IPS-15b (cell line): Measurements from ENCODE around the gene VEPH1.

Experiments
- H3K27me3 ChIP-seq: one replicate; pipeline ENCODE4 v1.6.1; 2013; ENCODE audit warnings: low read length; ENCODE audit not compliant: control insufficient read depth, insufficient read depth
- H3K36me3 ChIP-seq: one replicate; pipeline ENCODE4 v1.6.1; 2013; ENCODE audit warnings: low read length; ENCODE audit not compliant: control insufficient read depth, insufficient read depth
- H3K4me1 ChIP-seq: one replicate; pipeline ENCODE4 v1.6.1; 2013; ENCODE audit warnings: mild to moderate bottlenecking, low read length; ENCODE audit not compliant: control insufficient read depth, insufficient read depth
- H3K4me3 ChIP-seq: one replicate; pipeline ENCODE4 v1.5.1; 2013; ENCODE audit warnings: low read depth, low read length
- H3K9ac ChIP-seq: one replicate; pipeline ENCODE4 v1.6.1; 2013; ENCODE audit warnings: low read depth, mild to moderate bottlenecking, low read length
- H3K9me3 ChIP-seq: one replicate; pipeline ENCODE4 v1.6.1; 2013; ENCODE audit warnings: mild to moderate bottlenecking, low read length; ENCODE audit not compliant: control insufficient read depth, insufficient read depth

Gene VEPH1

DNA sequence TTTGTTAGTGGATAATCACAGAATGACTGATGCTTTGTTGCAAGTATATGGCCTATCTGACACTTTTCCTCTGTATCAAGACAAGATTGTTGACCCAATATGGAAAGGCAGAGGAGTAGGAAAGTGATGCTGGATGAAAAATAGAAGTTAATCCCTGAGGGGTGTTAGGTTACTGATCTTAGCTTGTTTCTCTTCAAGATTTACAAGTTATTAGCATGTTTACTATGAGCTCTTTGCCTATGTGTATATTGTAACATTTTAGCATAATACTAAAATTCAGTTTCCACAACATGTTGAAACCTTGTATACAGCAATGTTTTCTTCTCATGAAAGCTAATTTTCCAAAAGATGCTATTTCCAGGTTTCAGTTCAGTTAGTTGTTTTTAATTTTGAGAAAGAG lies 222.9 kb downstream of the VEPH1 start:
- no peaks in the 10 kb centered on the region for H3K9me3 ChIP-seq
- H3K36me3 ChIP-seq, result no peaks in the 10 kb centered on the region
- peaks cover 3% of the 10 kb centered on the region for H3K4me1 ChIP-seq
- H3K9ac ChIP-seq, result no peak overlapping the region
- H3K27me3 ChIP-seq, result no peaks in the 10 kb centered on the region
- no peak overlapping the region for H3K4me3 ChIP-seq

DNA sequence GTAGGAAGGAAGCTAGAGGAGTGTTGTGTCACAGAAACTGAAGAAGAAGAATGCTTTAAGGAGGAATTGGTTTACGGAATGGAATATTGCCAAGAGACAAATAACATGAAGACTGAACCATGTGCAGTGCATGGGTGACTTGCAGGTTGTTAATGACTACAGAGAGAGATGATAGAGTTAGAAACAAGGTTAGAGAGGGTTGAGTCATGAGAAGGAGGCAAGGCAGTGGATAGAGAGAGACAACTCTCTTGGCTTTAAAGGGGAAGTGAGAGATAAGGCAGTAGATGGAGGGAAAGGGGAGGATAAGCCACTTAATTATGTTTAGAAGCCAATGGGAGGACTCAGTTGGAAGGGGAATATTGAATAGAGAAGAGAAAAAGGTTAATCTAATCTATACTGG lies 224.0 kb downstream of the VEPH1 start:
- H3K27me3 ChIP-seq, result no peaks in the 10 kb centered on the region
- no peaks in the 10 kb centered on the region for H3K9me3 ChIP-seq
- H3K36me3 ChIP-seq, result no peaks in the 10 kb centered on the region
- H3K4me3 ChIP-seq, result no peak overlapping the region
- peaks cover 4% of the 10 kb centered on the region for H3K4me1 ChIP-seq
- H3K9ac ChIP-seq, result no peak overlapping the region

DNA sequence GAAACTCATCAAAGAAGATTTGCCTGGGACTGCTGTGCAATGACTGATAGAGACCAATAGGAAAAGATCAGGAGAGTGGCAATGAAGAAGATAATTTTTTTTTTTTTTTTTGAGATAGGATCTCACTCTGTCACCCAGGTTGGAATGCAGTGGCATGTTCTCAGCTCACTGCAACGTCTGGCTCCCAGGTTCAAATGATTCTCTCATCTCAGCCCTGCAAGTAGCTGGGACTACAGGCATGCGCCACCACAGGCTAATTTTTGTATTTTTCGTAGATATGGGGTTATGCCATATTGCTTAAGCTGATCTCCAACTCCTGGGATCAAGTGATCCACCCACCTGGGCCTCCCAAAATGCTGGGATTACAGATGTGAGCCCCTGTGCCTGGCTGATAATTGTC lies 226.4 kb downstream of the VEPH1 start:
- Histone ChIP-seq H3K27me3 (no peaks in the 10 kb centered on the region), H3K4me1 (peaks cover 12% of the 10 kb centered on the region), H3K9me3 (no peaks in the 10 kb centered on the region), H3K9ac (no peak overlapping the region), H3K4me3 (no peak overlapping the region), H3K36me3 (no peaks in the 10 kb centered on the region)

DNA sequence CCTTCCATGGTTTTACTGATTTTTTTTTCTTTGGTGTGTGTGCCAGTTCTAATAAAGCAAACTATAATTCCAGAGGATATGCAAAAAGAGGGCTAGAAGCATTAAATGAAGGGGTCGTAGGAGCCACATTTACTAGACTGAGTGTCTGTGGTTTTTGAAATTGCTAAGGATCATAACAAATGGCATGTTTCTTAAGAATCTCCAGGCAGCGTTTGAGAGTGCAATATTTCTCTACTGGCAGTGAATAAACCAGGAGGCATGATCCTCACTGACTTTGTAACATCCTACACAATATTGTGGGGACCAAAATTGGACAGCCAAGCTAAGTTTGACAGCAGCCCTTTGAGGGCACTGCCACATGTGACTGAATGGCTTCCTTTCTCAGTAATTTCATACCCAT lies 227.4 kb downstream of the VEPH1 start:
- Histone ChIP-seq H3K4me1 (peaks cover 12% of the 10 kb centered on the region), H3K4me3 (no peak overlapping the region), H3K9ac (no peak overlapping the region), H3K27me3 (no peaks in the 10 kb centered on the region), H3K36me3 (no peaks in the 10 kb centered on the region), H3K9me3 (no peaks in the 10 kb centered on the region)

DNA sequence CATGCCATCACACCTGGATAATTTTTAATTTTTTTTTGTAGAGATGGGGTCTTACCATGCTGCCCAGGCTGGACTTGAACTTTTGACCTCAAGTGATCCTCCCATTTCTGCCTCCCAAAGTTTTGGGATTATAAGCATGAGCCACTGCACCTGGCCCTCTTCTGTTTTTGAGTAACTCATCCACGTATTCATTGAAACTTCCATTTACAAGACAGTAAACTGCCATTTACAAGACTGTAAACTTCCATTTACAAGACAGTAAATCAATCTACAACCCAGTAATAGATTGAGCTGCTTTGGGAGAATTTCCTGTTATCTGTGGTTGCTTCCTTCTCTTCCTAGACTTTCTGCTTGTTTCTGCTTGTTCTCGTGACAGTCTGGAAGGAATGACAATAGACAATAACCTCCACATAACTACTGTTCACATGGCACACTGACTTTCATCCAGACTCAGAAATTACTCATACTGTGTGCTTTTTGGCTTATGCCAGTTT lies 228.5 kb downstream of the VEPH1 start:
- no peaks in the 10 kb centered on the region for H3K9me3 ChIP-seq
- no peak overlapping the region for H3K9ac ChIP-seq
- H3K27me3 ChIP-seq, result no peaks in the 10 kb centered on the region
- no peak overlapping the region for H3K4me3 ChIP-seq
- H3K4me1 ChIP-seq, result peaks cover 12% of the 10 kb centered on the region
- H3K36me3 ChIP-seq, result no peaks in the 10 kb centered on the region

DNA sequence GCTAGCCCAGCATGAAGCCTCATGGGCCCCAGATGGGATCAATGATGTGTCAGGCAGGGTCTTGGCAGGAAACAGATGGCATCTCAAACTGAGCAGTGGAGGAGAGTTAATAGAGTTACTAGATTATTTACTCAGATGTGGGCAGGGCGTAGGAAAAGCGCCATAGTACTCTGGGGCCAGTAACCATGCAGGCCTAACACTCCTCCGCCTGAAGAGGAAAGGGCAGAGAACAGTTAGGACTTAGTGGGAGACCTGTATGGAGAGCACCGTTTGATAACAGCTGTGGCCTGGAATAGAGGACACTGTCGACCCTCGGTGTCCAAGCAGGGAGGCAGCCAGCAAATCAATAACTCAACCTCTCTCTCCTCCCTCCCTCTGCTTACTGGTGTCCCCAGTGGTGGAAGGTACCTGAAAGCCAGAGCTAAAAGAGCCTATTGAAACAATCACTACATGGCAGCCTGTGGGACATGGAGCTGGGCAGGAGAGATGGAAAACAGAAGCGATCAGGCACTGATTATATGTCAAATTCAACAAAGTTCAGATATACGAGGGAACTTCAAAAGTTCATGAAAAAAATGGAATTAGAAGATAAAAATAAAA lies 231.8 kb downstream of the VEPH1 start:
- Histone ChIP-seq H3K9ac (no peak overlapping the region), H3K27me3 (no peaks in the 10 kb centered on the region)

DNA sequence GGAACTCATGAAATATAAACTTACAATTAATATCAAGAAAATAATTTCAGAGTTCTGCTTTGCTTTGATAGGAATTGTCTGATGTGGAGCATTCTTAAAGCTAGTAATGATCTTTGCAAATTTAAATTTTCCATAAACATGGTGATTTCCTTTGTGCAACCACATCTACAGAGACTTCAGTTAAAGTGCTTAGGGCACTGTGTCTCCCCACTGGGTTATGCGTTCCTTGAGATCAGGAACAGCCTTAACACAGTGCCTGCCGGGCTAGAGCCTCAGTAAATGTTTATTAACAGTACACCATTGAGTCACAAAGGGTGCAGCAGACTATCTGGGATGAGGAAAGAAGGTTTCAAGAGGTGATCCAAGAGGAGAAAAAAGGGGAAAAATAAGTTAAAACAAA lies 235.2 kb downstream of the VEPH1 start:
- Histone ChIP-seq H3K36me3 (no peaks in the 10 kb centered on the region), H3K27me3 (no peaks in the 10 kb centered on the region), H3K4me1 (no peaks in the 10 kb centered on the region), H3K4me3 (no peak overlapping the region), H3K9ac (no peak overlapping the region), H3K9me3 (no peaks in the 10 kb centered on the region)

More for the DNA sequence above, 231.8 kb downstream of the VEPH1 start:
- H3K4me1 ChIP-seq, result peaks cover 12% of the 10 kb centered on the region
- no peak overlapping the region for H3K4me3 ChIP-seq
- no peaks in the 10 kb centered on the region for H3K36me3 ChIP-seq
- no peaks in the 10 kb centered on the region for H3K9me3 ChIP-seq

DNA sequence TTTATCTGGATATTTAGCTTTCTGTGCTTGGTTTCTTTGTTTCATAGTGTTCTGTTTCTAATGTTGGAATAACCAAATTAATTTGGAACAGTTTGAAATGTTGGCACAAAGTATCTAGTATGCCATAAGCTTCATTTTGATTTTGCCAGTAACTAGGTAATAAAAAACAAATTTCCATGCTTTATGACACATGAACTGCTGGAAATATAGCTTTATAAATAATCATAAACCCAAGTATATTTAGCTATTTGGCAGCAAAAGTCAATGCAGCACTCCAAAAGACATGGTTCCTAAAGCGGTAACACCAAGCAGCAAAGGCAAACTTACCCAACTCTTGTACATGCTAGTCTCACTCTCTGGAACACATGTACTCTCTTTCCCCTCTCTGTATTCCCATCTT lies 237.3 kb downstream of the VEPH1 start:
- Histone ChIP-seq H3K36me3 (no peaks in the 10 kb centered on the region), H3K4me1 (no peaks in the 10 kb centered on the region), H3K9ac (no peak overlapping the region), H3K27me3 (no peaks in the 10 kb centered on the region), H3K9me3 (no peaks in the 10 kb centered on the region), H3K4me3 (no peak overlapping the region)

DNA sequence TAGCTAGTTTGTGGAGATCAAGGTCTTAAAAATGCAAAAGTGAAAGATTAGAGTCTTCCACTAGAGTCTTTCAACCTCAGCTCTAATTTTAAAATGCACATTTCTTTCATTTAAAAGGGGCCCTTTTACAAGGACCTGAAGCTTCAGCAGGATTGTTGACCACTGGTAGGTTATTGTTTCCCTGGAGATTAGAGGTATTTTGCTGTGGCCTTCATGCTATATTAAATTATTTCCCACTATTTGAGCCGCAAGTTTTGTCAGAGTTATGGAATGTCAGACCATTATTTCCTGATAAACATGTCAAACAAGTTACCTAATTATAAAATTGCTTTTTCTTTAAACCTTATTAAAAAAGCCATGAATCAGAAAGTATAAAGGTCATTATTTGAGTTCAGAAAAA lies 240.2 kb downstream of the VEPH1 start:
- Histone ChIP-seq H3K27me3 (no peaks in the 10 kb centered on the region), H3K9me3 (no peaks in the 10 kb centered on the region), H3K9ac (no peak overlapping the region), H3K4me1 (no peaks in the 10 kb centered on the region), H3K36me3 (no peaks in the 10 kb centered on the region), H3K4me3 (no peak overlapping the region)

DNA sequence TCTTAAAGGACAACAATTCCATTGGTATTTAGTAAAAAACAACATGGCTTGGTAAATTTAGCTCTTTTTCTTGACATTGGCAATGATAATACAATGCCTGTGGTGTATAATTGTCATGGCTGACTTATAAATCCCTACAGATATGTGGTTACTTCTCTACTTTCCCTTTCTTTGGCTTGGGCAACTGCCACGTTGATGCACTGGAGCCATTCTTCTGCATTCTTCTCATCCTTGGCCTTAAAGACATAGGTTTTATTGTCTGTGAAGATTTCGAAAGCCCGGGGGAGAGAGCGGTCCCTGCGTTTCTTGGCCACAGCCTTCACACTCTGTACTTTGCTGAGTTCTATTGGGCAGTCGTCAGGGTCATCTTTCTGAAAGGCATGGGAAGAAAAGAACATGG lies 242.2 kb downstream of the VEPH1 start:
- H3K9ac ChIP-seq, result no peak overlapping the region
- H3K4me1 ChIP-seq, result peaks cover 2% of the 10 kb centered on the region
- no peak overlapping the region for H3K4me3 ChIP-seq

DNA sequence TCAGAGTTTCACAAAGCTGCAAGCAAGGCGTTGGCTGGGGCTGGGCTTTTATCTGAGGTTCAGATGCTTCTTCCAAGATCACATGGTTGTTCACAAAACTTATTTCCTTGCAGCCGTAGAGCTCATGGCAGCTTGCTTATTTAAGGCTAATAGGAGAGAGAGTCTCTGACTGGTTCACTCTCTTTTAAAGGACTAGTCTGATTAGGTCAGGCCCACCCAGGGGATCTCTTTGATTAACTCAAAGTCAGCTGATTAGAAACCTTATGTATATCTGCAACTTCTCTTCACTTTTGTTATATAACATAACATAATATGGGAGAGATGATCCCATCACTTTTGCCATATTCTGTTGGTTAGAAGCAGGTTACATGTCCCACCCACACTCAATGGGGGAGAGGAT lies 243.4 kb downstream of the VEPH1 start:
- no peaks in the 10 kb centered on the region for H3K27me3 ChIP-seq
- H3K9ac ChIP-seq, result no peak overlapping the region
- H3K4me3 ChIP-seq, result no peak overlapping the region
- H3K4me1 ChIP-seq, result peaks cover 8% of the 10 kb centered on the region
- no peaks in the 10 kb centered on the region for H3K36me3 ChIP-seq
- no peaks in the 10 kb centered on the region for H3K9me3 ChIP-seq

More for the DNA sequence above, 242.2 kb downstream of the VEPH1 start:
- Histone ChIP-seq H3K36me3 (no peaks in the 10 kb centered on the region), H3K27me3 (no peaks in the 10 kb centered on the region), H3K9me3 (no peaks in the 10 kb centered on the region)

DNA sequence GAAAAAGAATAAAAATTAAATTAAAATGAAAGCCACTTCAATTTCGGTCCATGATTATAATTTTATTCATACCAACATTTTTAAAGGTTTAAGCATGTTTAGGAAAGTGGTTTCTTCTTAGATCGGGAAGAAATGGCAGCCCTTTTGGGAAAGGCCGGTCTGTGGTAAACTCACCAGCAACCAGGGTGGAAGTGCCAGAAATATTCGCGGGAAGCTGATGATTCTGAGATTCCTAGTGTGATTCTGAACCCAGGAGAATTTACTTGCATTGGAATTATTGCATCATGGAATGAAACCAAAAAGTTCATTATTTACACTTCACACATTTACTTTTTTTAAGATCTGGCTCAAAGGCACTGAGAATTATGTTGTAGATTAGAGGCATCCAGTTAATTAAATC lies 246.1 kb downstream of the VEPH1 start:
- Histone ChIP-seq H3K9ac (no peak overlapping the region), H3K36me3 (no peaks in the 10 kb centered on the region), H3K4me3 (no peak overlapping the region), H3K27me3 (no peaks in the 10 kb centered on the region), H3K9me3 (no peaks in the 10 kb centered on the region), H3K4me1 (peaks cover 8% of the 10 kb centered on the region)
